ENCODE data around the gene IGLL1. TPM values are rescaled to one million over a fixed set of nuclear protein-coding genes. Genes with fewer than 3 reads are reported as not detected.

IGLL1 gene
- total RNA-seq, 5 donors from 2014 or later (not counting 1 experiment from before 2014, with no cell fraction given): 0.30 to 0.64 TPM; not detected in 3

DNA sequence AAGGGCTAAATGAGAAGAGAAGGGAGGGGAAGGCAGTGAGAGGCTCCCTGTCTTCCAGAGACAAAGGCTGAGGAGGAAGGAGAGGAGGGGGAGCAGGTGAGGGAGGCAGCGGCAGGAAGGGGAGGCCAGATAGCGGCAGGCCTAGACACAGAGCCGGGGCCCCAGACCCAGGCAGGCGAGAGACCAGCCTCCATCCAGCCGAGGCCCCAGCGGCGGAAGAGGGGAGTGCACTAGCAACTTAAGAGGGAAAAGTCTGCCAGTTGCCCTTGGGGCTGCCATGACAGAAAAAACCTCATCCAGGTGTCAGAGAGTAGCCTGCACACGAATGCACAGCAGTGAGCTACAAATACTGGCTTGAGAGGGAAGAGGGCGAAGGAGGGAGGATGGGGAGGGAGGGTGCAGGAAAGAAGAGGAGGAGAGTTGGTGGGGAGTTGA lies 46.7 kb downstream of the IGLL1 start:
- Histone ChIP-seq H3K36me3 (ENCODE audit: control insufficient read depth in 2 of 2, extremely low read depth in 1 of 2, insufficient read depth in 1 of 2, low read length in 1 of 2) (no peaks in the 10 kb centered on the region), H3K27me3 (replicated peaks in 1 of 2; ENCODE audit: control insufficient read depth in 2 of 2, extremely low read depth in 1 of 2, insufficient read depth in 2 of 2, low read length in 1 of 2) (peaks cover 0 to 36% of the 10 kb centered on the region in 2 experiments), H3K27ac (ENCODE audit: low read length) (no peak overlapping the region), H3K4me3 (ENCODE audit: control insufficient read depth in 1 of 2, extremely low read depth in 1 of 2, low read length in 1 of 2) (no peak overlapping the region), H3K4me1 (ENCODE audit: control insufficient read depth in 1 of 2, extremely low read depth in 1 of 2, insufficient read depth in 2 of 2, low read length in 2 of 2) (no peaks in the 10 kb centered on the region), H3K9me3 (no peaks in the 10 kb centered on the region)
- POLR2A ChIA-PET: no interaction called here
- WGBS (ENCODE audit: insufficient coverage): 16% methylated on average over 8 of the region's 9 CpGs
- H3K4me3 Mint-ChIP-seq: no peak overlapping the region
- ATAC-seq (replicated peaks in 1 of 4) (peak; percentile 43 to 59 (median 52)), DNase-seq (peak in 17 of 35 experiments; percentile 8 to 37 (median 21))
- no peaks in the 10 kb centered on the region for H3K36me3 Mint-ChIP-seq
- no peak overlapping the region for H3K27ac Mint-ChIP-seq
- peaks cover 4 to 17% of the 10 kb centered on the region in 2 donors for H3K27me3 Mint-ChIP-seq
- CTCF ChIA-PET: no interaction called here
- no peaks in the 10 kb centered on the region for H3K4me1 Mint-ChIP-seq
- H3K9me3 Mint-ChIP-seq: no peaks in the 10 kb centered on the region

- CTCF ChIA-PET: no interaction called here
- Histone ChIP-seq H3K4me1 (ENCODE audit: control insufficient read depth in 1 of 2, extremely low read depth in 1 of 2, insufficient read depth in 2 of 2, low read length in 2 of 2) (no peaks in the 10 kb centered on the region), H3K9me3 (no peaks in the 10 kb centered on the region), H3K36me3 (ENCODE audit: control insufficient read depth in 2 of 2, extremely low read depth in 1 of 2, insufficient read depth in 1 of 2, low read length in 1 of 2) (no peaks in the 10 kb centered on the region), H3K4me3 (ENCODE audit: control insufficient read depth in 1 of 2, extremely low read depth in 1 of 2, low read length in 1 of 2) (no peak overlapping the region), H3K27me3 (replicated peaks in 1 of 2; ENCODE audit: control insufficient read depth in 2 of 2, extremely low read depth in 1 of 2, insufficient read depth in 2 of 2, low read length in 1 of 2) (peaks cover 0 to 39% of the 10 kb centered on the region in 2 experiments), H3K27ac (ENCODE audit: low read length) (no peak overlapping the region)
- Mint-ChIP-seq H3K4me3 (no peak overlapping the region), H3K36me3 (no peaks in the 10 kb centered on the region), H3K27ac (no peak overlapping the region), H3K4me1 (no peaks in the 10 kb centered on the region), H3K9me3 (no peaks in the 10 kb centered on the region), H3K27me3 (peaks cover 4 to 19% of the 10 kb centered on the region in 2 donors)
- POLR2A ChIA-PET: no interaction called here
- no peak for DNase-seq
- no peak for ATAC-seq (replicated peaks in 1 of 4)
- 65% methylated on average over 2 of the region's 5 CpGs for WGBS (ENCODE audit: insufficient coverage)
Observed at GRCh38 chr22:23532731-23533130, 47.4 kb downstream of the IGLL1 start.

DNA sequence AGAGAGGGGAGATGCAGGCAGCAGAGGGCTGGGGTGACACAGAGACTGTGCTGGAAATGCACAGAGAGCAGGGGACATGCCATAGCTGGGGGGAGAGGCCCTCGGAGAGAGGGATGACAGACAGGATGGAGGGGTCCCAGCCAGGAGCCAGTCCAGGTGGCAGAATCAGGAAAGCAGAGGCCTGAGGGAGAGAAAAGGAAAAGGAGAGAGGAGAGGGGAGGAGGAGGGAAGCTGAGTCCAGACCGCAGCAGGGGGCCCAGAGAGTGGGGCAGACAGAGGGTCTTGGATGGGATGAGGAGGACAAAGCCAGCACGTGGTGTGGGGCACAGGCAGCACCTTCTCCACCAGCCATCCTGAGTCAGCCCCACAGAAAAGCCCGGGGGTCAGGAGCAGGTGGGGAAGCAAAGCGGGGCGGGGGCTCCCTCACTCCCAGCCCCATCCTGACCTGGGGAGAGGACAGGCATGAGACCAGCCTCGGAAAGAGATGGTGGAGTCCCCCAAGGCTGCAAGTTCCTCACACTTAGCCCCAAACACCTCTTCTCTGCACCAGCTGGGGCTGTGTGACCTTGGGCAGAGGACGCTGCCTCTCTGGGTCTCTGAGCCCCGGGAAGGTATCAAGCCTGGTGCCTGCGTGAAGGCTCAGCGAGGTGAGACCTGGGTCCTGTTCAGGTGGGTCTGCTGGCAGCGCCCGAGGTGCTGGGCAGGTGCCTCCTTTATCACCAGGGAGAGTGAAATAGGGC lies 48.0 kb downstream of the IGLL1 start:
- Mint-ChIP-seq H3K4me3 (no peak overlapping the region), H3K4me1 (no peaks in the 10 kb centered on the region), H3K9me3 (no peaks in the 10 kb centered on the region), H3K27ac (no peak overlapping the region), H3K27me3 (peaks cover 4 to 20% of the 10 kb centered on the region in 2 donors), H3K36me3 (no peaks in the 10 kb centered on the region)
- H3K4me1 ChIP-seq (ENCODE audit: control insufficient read depth in 1 of 2, extremely low read depth in 1 of 2, insufficient read depth in 2 of 2, low read length in 2 of 2): no peaks in the 10 kb centered on the region
- CTCF ChIA-PET: no interaction called here
- no peak overlapping the region for H3K27ac ChIP-seq (ENCODE audit: low read length)
- WGBS (ENCODE audit: insufficient coverage): 79% methylated on average over 11 of the region's 13 CpGs
- POLR2A ChIA-PET: no interaction called here
- H3K9me3 ChIP-seq: no peaks in the 10 kb centered on the region
- no peak for ATAC-seq (replicated peaks in 1 of 4)
- no peaks in the 10 kb centered on the region for H3K36me3 ChIP-seq (ENCODE audit: control insufficient read depth in 2 of 2, extremely low read depth in 1 of 2, insufficient read depth in 1 of 2, low read length in 1 of 2)
- H3K27me3 ChIP-seq (replicated peaks in 1 of 2; ENCODE audit: control insufficient read depth in 2 of 2, extremely low read depth in 1 of 2, insufficient read depth in 2 of 2, low read length in 1 of 2): peaks cover 0 to 39% of the 10 kb centered on the region in 2 experiments
- H3K4me3 ChIP-seq (ENCODE audit: control insufficient read depth in 1 of 2, extremely low read depth in 1 of 2, low read length in 1 of 2): no peak overlapping the region
- DNase-seq: no peak

GRCh38 chr22:23531283-23531956 lies 48.7 kb downstream of the IGLL1 start:
- DNase-seq (no peak), ATAC-seq (replicated peaks in 1 of 4) (no peak)
- H3K27ac ChIP-seq (ENCODE audit: low read length): no peak overlapping the region
- peaks cover 0 to 39% of the 10 kb centered on the region in 2 experiments for H3K27me3 ChIP-seq (replicated peaks in 1 of 2; ENCODE audit: control insufficient read depth in 2 of 2, extremely low read depth in 1 of 2, insufficient read depth in 2 of 2, low read length in 1 of 2)
- H3K4me3 ChIP-seq (ENCODE audit: control insufficient read depth in 1 of 2, extremely low read depth in 1 of 2, low read length in 1 of 2): no peak overlapping the region
- no peak overlapping the region for H3K27ac Mint-ChIP-seq
- H3K27me3 Mint-ChIP-seq: peaks cover 4 to 20% of the 10 kb centered on the region in 2 donors
- no peaks in the 10 kb centered on the region for H3K4me1 Mint-ChIP-seq
- H3K9me3 ChIP-seq: no peaks in the 10 kb centered on the region
- H3K9me3 Mint-ChIP-seq: no peaks in the 10 kb centered on the region
- H3K4me3 Mint-ChIP-seq: no peak overlapping the region
- H3K36me3 ChIP-seq (ENCODE audit: control insufficient read depth in 2 of 2, extremely low read depth in 1 of 2, insufficient read depth in 1 of 2, low read length in 1 of 2): no peaks in the 10 kb centered on the region
- WGBS (ENCODE audit: insufficient coverage): 90% methylated on average over 18 of the region's 24 CpGs
- H3K36me3 Mint-ChIP-seq: no peaks in the 10 kb centered on the region
- H3K4me1 ChIP-seq (ENCODE audit: control insufficient read depth in 1 of 2, extremely low read depth in 1 of 2, insufficient read depth in 2 of 2, low read length in 2 of 2): no peaks in the 10 kb centered on the region
- CTCF ChIA-PET: no interaction called here
- POLR2A ChIA-PET: no interaction called here

DNA sequence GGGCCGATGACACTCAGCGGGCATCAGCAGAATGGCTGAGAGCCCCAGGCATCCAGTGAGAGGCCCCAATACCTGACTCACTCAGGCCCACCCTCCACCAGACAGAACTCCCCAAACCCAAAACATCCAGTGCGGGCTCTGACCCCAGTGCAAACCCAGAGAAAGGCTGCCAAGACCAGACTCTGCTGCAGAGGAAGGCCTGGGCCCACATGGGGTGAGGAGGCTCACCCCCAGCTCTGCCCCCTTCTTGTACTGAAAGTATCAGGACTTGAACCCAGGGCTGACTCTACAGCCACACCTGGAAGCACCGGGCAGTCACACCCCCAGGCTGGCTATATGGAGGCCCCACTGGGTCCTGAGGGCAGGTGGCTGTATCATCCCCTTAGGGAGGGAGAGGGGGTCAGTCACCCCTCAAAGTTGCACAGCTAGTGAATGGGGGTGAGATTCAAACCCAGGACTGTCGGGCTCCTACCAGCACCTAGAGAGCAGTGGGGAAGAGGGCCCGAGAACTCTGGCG lies 49.3 kb downstream of the IGLL1 start:
- Mint-ChIP-seq H3K36me3 (no peaks in the 10 kb centered on the region), H3K4me1 (no peaks in the 10 kb centered on the region), H3K9me3 (no peaks in the 10 kb centered on the region), H3K4me3 (no peak overlapping the region), H3K27me3 (peaks cover 4 to 20% of the 10 kb centered on the region in 2 donors), H3K27ac (no peak overlapping the region)
- ChIA-PET CTCF (interaction anchor here in 1 of 2 donors (0.6 kb wide), 1 partner anchor 350 kb away, joined by 3 read pairs; no protein-coding TSS in a partner anchor), POLR2A (no interaction called here)
- Histone ChIP-seq H3K4me1 (ENCODE audit: control insufficient read depth in 1 of 2, extremely low read depth in 1 of 2, insufficient read depth in 2 of 2, low read length in 2 of 2) (no peaks in the 10 kb centered on the region), H3K36me3 (ENCODE audit: control insufficient read depth in 2 of 2, extremely low read depth in 1 of 2, insufficient read depth in 1 of 2, low read length in 1 of 2) (no peaks in the 10 kb centered on the region), H3K4me3 (ENCODE audit: control insufficient read depth in 1 of 2, extremely low read depth in 1 of 2, low read length in 1 of 2) (no peak overlapping the region), H3K27ac (ENCODE audit: low read length) (no peak overlapping the region), H3K9me3 (no peaks in the 10 kb centered on the region), H3K27me3 (replicated peaks in 1 of 2; ENCODE audit: control insufficient read depth in 2 of 2, extremely low read depth in 1 of 2, insufficient read depth in 2 of 2, low read length in 1 of 2) (peaks cover 0 to 41% of the 10 kb centered on the region in 2 experiments)
- no peak for DNase-seq
- 91% methylated on average over 6 of the region's 7 CpGs for WGBS (ENCODE audit: insufficient coverage)
- no peak for ATAC-seq (replicated peaks in 1 of 4)

- POLR2A ChIA-PET: no interaction called here
- Mint-ChIP-seq H3K4me1 (no peaks in the 10 kb centered on the region), H3K4me3 (no peak overlapping the region)
Observed at GRCh38 chr22:23530106-23530505, 50.0 kb downstream of the IGLL1 start.

More at GRCh38 chr22:23530106-23530505, 50.0 kb downstream of the IGLL1 start:
- CTCF ChIA-PET: interaction anchor here in 1 of 2 donors (0.6 kb wide), 1 partner anchor 350 kb away, joined by 3 read pairs; no protein-coding TSS in a partner anchor
- no CpG with 5 or more reads among the region's 2 CpGs for WGBS (ENCODE audit: insufficient coverage)
- Mint-ChIP-seq H3K27ac (no peak overlapping the region), H3K9me3 (no peaks in the 10 kb centered on the region), H3K27me3 (peaks cover 4 to 20% of the 10 kb centered on the region in 2 donors), H3K36me3 (no peaks in the 10 kb centered on the region)
- H3K36me3 ChIP-seq (ENCODE audit: control insufficient read depth in 2 of 2, extremely low read depth in 1 of 2, insufficient read depth in 1 of 2, low read length in 1 of 2): no peaks in the 10 kb centered on the region
- DNase-seq (no peak), ATAC-seq (replicated peaks in 1 of 4) (no peak)
- peaks cover 0 to 41% of the 10 kb centered on the region in 2 experiments for H3K27me3 ChIP-seq (replicated peaks in 1 of 2; ENCODE audit: control insufficient read depth in 2 of 2, extremely low read depth in 1 of 2, insufficient read depth in 2 of 2, low read length in 1 of 2)
- no peaks in the 10 kb centered on the region for H3K9me3 ChIP-seq
- no peaks in the 10 kb centered on the region for H3K4me1 ChIP-seq (ENCODE audit: control insufficient read depth in 1 of 2, extremely low read depth in 1 of 2, insufficient read depth in 2 of 2, low read length in 2 of 2)
- H3K4me3 ChIP-seq (ENCODE audit: control insufficient read depth in 1 of 2, extremely low read depth in 1 of 2, low read length in 1 of 2): no peak overlapping the region
- no peak overlapping the region for H3K27ac ChIP-seq (ENCODE audit: low read length)
